Fibroblast of skin of left quadriceps (primary cell): ENCODE results near the gene IL10.
A peak's percentile ranks its signal among the peaks of the same experiment; 100 is the strongest.

Experiments
- DNase-seq, 2 experiments: peaks; one replicate each; pipeline ENCODE4 v3.0.0-alpha.2; 2013; ENCODE audit warnings: low read depth in 2 of 2

The IL10 gene

GRCh38 chr1:206734499-206735142 lies 37.7 kb downstream of the IL10 start:
- DNase-seq, result no peak

- no peak for DNase-seq
Observed at GRCh38 chr1:206732992-206733391, 39.3 kb downstream of the IL10 start.

GRCh38 chr1:206732508-206732907 lies 39.8 kb downstream of the IL10 start:
- no peak for DNase-seq

DNA sequence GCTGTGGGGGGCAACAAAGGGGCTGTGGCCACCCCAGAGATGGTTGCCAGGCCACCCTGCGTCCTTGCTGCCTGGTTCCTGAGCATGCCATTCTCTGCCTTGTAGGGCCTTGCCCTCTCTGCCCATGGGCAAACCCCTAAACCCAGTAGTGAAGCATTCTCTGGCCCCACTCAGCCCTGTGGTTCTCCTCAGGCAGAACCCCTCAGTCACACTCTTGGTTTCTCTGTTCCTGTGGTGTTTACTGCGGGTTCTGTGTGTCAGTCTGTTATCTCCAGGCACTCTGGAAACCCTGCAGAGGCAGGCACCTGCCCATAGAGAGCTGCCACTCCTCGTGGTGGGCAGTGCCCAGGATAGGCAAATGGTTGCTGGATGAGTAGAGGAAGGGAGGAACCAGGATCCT lies 42.8 kb downstream of the IL10 start:
- DNase-seq, result no peak

DNA sequence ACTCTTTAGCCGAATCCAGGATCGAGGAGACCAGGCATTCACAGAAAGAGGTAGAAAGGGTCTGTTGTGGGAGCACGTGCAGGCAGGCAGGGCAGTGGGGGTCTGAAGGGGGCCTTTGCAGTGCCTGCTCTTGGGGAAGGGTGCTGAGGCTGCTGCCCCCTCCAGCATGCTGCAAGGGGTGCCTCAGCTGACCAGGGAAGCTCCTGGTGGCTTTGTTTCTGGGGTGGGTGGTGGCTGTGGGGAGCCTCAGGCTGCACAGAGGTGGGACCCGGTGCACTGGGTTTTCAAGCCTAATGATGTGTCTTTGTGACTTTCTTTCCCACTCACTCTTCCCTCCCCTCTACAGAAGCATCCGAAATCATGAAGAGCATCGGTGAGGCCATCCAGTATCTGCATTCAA lies 43.2 kb downstream of the IL10 start:
- no peak for DNase-seq

GRCh38 chr1:206728697-206728987 lies 43.7 kb downstream of the IL10 start:
- no peak for DNase-seq

GRCh38 chr1:206727981-206728696 lies 44.2 kb downstream of the IL10 start:
- no peak for DNase-seq

DNA sequence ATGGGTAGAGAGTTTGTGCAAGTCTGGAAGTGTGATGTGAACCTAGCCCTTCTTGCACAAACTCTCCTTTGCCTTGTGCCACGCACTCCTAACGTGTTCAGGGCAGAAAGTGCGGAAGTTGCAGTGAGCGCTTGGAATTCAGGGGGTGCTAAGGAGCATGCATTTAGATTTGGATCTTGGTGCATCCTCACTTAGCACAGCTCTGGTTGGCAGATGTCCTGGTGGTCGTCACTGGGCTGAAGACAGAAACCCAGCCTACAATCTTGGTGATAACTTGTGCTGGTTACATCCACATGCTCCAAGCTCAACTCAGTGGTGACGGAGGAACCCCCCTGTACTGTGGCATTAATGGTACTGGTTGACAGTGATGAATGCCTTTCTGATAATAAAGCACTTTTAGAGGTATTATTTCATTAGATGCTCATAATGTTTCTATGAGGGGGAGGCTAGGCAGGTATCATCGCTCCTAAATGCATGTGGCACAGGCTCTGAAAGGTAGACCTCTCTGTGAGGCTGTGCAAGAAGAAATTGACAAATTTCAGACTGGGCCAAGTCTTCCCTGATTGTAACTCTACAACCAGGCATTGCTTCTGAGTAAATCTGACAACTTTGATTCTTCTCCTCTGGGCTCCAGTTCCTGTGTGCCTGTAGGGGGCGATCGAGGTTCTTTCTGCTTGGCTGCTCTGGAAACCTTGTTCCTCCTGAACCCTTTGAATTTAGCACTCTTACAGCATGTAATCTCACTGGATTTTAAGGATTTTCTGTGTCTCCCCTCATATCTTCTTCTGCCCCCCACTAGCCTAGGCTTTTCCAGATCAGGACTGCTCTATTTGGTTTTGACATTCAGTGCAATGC lies 47.0 kb downstream of the IL10 start:
- no peak for DNase-seq

DNA sequence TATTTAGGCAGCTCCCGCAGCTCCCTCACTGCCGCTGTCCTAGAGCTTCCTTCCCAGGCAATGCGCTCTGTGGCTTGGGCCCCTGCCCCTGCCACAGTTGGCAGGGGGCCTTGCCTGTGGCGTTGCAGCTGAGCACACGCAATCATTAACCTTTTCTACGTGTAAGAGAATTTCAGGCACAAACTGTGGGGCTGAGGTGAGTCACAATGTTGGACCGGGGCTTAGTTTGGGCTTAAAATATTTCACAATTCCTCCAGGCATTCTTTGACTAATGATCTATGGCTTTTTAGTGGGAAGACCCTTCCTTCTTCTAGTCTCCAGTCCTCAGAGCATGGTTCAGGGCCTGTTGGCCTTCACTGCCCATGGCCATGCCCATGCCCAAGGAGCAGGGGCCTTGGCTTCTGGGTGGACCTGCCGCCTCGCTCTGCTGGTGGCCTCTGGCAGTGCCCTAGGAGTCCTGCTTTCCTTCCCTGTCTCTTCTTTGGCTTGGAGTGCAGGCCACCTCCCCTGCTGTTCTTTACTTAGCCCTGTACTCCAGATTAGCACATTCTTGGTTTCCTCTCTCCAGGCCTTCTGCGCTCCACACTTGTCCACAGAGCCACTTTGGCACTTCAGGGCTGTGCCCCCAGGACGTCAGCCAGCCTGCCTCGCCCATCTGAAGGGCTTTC lies 48.4 kb downstream of the IL10 start:
- peak in 1 of 2 experiments; percentile 55 for DNase-seq

GRCh38 chr1:206723462-206723804 lies 48.9 kb downstream of the IL10 start:
- DNase-seq, result no peak

- DNase-seq, result no peak
Observed at GRCh38 chr1:206722751-206723461, 49.4 kb downstream of the IL10 start.

GRCh38 chr1:206721454-206721853 lies 50.8 kb downstream of the IL10 start:
- no peak for DNase-seq

GRCh38 chr1:206719169-206719839 lies 53.0 kb downstream of the IL10 start:
- DNase-seq, result no peak

- DNase-seq, result no peak
Observed at GRCh38 chr1:206717674-206717989, 54.7 kb downstream of the IL10 start.
